CD14-positive monocyte (primary cell): ENCODE data around the gene EDEM1. TPM values are rescaled to one million over a fixed set of nuclear protein-coding genes. Genes with fewer than 3 reads are reported as not detected.
"Not testable (repeated sequence)": the region's sequence is repeated elsewhere in the genome, so short reads cannot be mapped to it uniquely, and the experiment has no call there.

Experiments
- DNase-seq, 3 donors: peaks; one replicate each; pipeline ENCODE4 v3.0.0-alpha.2; 2011 to 2022
- H2AFZ ChIP-seq: 2 replicates; pipeline ENCODE4 v1.6.0; 2012; ENCODE audit warnings: mild to moderate bottlenecking, low read depth, low read length, inconsistent platforms; ENCODE audit not compliant: insufficient read depth, poor library complexity, severe bottlenecking
- H3K27ac ChIP-seq, 2 donors: 1 replicate in 1 of 2; 2 replicates in 1 of 2; pipeline ENCODE4 v1.5.1; 2012 to 2013; ENCODE audit warnings: low read length in 2 of 2, control low read depth in 1 of 2, inconsistent platforms in 1 of 2, low read depth in 1 of 2, mild to moderate bottlenecking in 1 of 2
- H3K27me3 ChIP-seq, 2 donors: one replicate each; pipeline versions ENCODE4 v1.6.0 to v1.6.1; 2011 to 2013; ENCODE audit warnings: low read length in 2 of 2; ENCODE audit not compliant: control insufficient read depth in 2 of 2, insufficient read depth in 2 of 2
- H3K36me3 ChIP-seq, 2 donors: replicated peaks in 1 of 2; 1 replicate in 1 of 2; 2 replicates in 1 of 2; pipeline versions ENCODE4 v1.5.1 to v1.6.1; 2012 to 2013; ENCODE audit warnings: low read length in 2 of 2, control low read depth in 1 of 2, inconsistent platforms in 1 of 2, mild to moderate bottlenecking in 1 of 2; ENCODE audit not compliant: insufficient read depth in 2 of 2, control insufficient read depth in 1 of 2
- H3K4me1 ChIP-seq, 2 donors: 1 replicate in 1 of 2; 2 replicates in 1 of 2; pipeline versions ENCODE4 v1.5.1 to v1.6.1; 2012 to 2013; ENCODE audit warnings: low read length in 2 of 2, control low read depth in 1 of 2, inconsistent platforms in 1 of 2, mild to moderate bottlenecking in 1 of 2, moderate library complexity in 1 of 2; ENCODE audit not compliant: insufficient read depth in 2 of 2, control insufficient read depth in 1 of 2
- H3K4me2 ChIP-seq: replicated peaks from 2 replicates; pipeline ENCODE3; 2012; ENCODE audit warnings: low read length, moderate library complexity, mild to moderate bottlenecking; ENCODE audit not compliant: poor library complexity, severe bottlenecking; ENCODE audit errors: extremely low read depth
- H3K4me3 ChIP-seq, 3 experiments: fragments of 200-600 bp in 1 of 3; sonication (generic) in 1 of 3; replicated peaks in 1 of 3; 1 replicate in 2 of 3; 2 replicates in 1 of 3; pipeline ENCODE4 v1.5.1; 2011 to 2013; ENCODE audit warnings: low read length in 3 of 3, mild to moderate bottlenecking in 3 of 3, control low read depth in 2 of 3, low read depth in 2 of 3, inconsistent platforms in 1 of 3, moderate library complexity in 1 of 3
- H3K79me2 ChIP-seq: 2 replicates; pipeline ENCODE4 v1.6.0; 2012; ENCODE audit warnings: mild to moderate bottlenecking, control low read depth, inconsistent platforms, low read length, moderate library complexity; ENCODE audit not compliant: insufficient read depth
- H3K9ac ChIP-seq: 2 replicates; pipeline ENCODE4 v1.6.0; 2017; ENCODE audit warnings: low read length, mild to moderate bottlenecking; ENCODE audit not compliant: insufficient read depth, poor library complexity, severe bottlenecking
- H3K9me3 ChIP-seq, 2 donors: replicated peaks in 1 of 2; 1 replicate in 1 of 2; 2 replicates in 1 of 2; pipeline versions ENCODE4 v1.5.1 to v1.6.1; 2012 to 2013; ENCODE audit warnings: low read length in 2 of 2, control low read depth in 1 of 2; ENCODE audit not compliant: control insufficient read depth in 1 of 2, insufficient read depth in 1 of 2
- H4K20me1 ChIP-seq: 2 replicates; pipeline ENCODE4 v1.6.0; 2012; ENCODE audit warnings: mild to moderate bottlenecking, low read length, control low read depth, moderate library complexity; ENCODE audit not compliant: insufficient read depth
- H3K27ac Mint-ChIP-seq, 7 donors: one replicate each; pipeline ENCODE4 v1.8.0; 2020; ENCODE audit warnings: mild to moderate bottlenecking in 7 of 7, mixed read lengths in 7 of 7, moderate library complexity in 6 of 7, inconsistent platforms in 2 of 7
- H3K27me3 Mint-ChIP-seq, 3 donors: one replicate each; pipeline ENCODE4 v1.8.0; 2021 to 2022; ENCODE audit warnings: low read depth in 3 of 3, mild to moderate bottlenecking in 3 of 3, mixed read lengths in 3 of 3, moderate library complexity in 3 of 3, inconsistent platforms in 1 of 3
- H3K36me3 Mint-ChIP-seq, 2 donors: one replicate each; pipeline ENCODE4 v1.8.0; 2020; ENCODE audit warnings: mixed read lengths in 2 of 2, inconsistent platforms in 1 of 2, mild to moderate bottlenecking in 1 of 2
- H3K4me1 Mint-ChIP-seq: one replicate; pipeline ENCODE4 v1.8.0; 2020; ENCODE audit warnings: mild to moderate bottlenecking, mixed read lengths
- H3K4me3 Mint-ChIP-seq, 2 donors: one replicate each; pipeline ENCODE4 v1.8.0; 2020; ENCODE audit warnings: mild to moderate bottlenecking in 2 of 2, mixed read lengths in 2 of 2, moderate library complexity in 1 of 2
- H3K9me3 Mint-ChIP-seq, 7 donors: one replicate each; pipeline ENCODE4 v1.8.0; 2020 to 2022; ENCODE audit warnings: mixed read lengths in 7 of 7, mild to moderate bottlenecking in 6 of 7, moderate library complexity in 6 of 7, inconsistent platforms in 2 of 7
- CTCF ChIP-seq: fragments of 200-600 bp; IDR thresholded peaks from one replicate; pipeline ENCODE4 v1.8.0; 2022; ENCODE audit warnings: antibody characterized with exemption, mild to moderate bottlenecking
- WGBS: methylation state at CpG from one replicate; pipeline ENCODE4 v1.1.5; 2013; ENCODE audit warnings: missing lambda C conversion rate; ENCODE audit not compliant: insufficient coverage; 5-methylcytosine and 5-hydroxymethylcytosine counted together
- intact Hi-C, 2 donors: fragments of 100-400 bp; cut with micrococcal nuclease; formaldehyde crosslinking; loops; one replicate each; pipeline versions ENCODE4 v1.15.0 to v1.15.1; 2023
- polyA plus RNA-seq, 3 donors: library from polyadenylated mRNA; depleted of rRNA in 1 of 3; unstranded in 2 of 3; stranded (reverse) in 1 of 3; fragments of 300-500 nt in 2 of 3; fragments of >200 nt in 1 of 3; fragmentation: Illumina TruSeq in 2 of 3; gene quantifications; 1 replicate in 2 of 3; 2 replicates in 1 of 3; pipeline ENCODE4 v1.2.3, GENCODE V29; 2012 to 2021

EDEM1 gene
- polyA plus RNA-seq, 3 donors = 17.5 to 31.7 (median 23.7) TPM

DNA sequence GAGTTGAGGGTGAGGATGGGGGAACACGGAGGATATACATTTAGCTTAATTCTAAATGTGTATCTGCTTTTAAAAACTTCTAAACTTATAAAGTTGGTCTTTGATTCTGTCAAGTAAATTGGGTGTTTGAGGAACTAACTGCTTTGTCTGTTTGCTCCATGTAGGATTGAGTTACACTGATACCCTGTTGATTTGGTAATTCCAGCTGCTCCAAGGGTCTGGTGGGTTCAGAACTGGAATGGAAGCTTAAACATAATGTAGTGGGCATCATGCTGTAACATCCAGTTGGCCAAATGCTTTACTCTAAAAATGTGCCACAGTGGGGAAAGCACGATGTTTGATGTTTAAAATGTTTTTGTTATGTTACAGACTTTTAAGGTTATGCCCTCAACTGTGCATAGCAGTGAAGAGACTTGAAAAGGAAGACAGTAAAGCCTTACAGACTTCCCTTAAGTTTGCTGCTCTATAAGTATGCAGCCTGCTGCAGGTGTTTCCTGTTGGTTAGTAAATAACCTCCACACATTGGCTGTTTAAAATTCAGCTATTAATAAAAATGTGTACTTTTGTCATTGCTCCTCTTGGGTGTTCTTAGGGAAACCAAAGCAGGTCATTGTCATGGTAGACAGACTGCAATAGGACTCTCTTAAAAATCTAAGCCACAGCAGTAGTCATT, 5.9 kb upstream of the EDEM1 start:
- H4K20me1 ChIP-seq = peaks cover 37% of the 10 kb centered on the region
- Mint-ChIP-seq H3K9me3 (no peaks in the 10 kb centered on the region), H3K36me3 (peaks cover 37 to 66% of the 10 kb centered on the region in 2 donors), H3K27me3 (no peaks in the 10 kb centered on the region), H3K4me1 (peaks cover 49% of the 10 kb centered on the region), H3K27ac (peak overlapping the region in 5 of 7 donors; percentile 16 to 77 (median 57)), H3K4me3 (no peak overlapping the region)
- no peak for DNase-seq
- peaks cover 46 to 59% of the 10 kb centered on the region in 2 donors for H3K36me3 ChIP-seq
- H3K4me1 ChIP-seq = peaks cover 37 to 44% of the 10 kb centered on the region in 2 donors
- no peaks in the 10 kb centered on the region for H3K9me3 ChIP-seq
- no peak overlapping the region for H3K4me3 ChIP-seq
- WGBS = 0% methylated on average over 1 of the region's 2 CpGs
- H3K79me2 ChIP-seq = peaks cover 71% of the 10 kb centered on the region
- no peak overlapping the region for H3K4me2 ChIP-seq
- intact Hi-C loops = no loop called here
- peak overlapping the region in 1 of 2 donors; percentile 98 for H3K27ac ChIP-seq
- H2AFZ ChIP-seq = no peak overlapping the region
- no peak overlapping the region for H3K9ac ChIP-seq
- no peaks in the 10 kb centered on the region for H3K27me3 ChIP-seq
- no peak for TF ChIP-seq CTCF

- H3K4me3 Mint-ChIP-seq, H2AFZ ChIP-seq, H3K27me3 Mint-ChIP-seq, H3K9me3 ChIP-seq, H3K9me3 Mint-ChIP-seq, intact Hi-C loops, H3K4me3 ChIP-seq, H3K27me3 ChIP-seq, H3K4me2 ChIP-seq, H3K9ac ChIP-seq: not testable (repeated sequence)
- Mint-ChIP-seq H3K4me1 (peaks cover 55% of the 10 kb centered on the region), H3K27ac (peak overlapping the region; percentile 35 to 100 (median 78)), H3K36me3 (peaks cover 22 to 49% of the 10 kb centered on the region in 2 donors)
- peaks cover 29 to 38% of the 10 kb centered on the region in 2 donors for H3K36me3 ChIP-seq
- DNase-seq = peak in 1 of 3 donors; percentile 36
- peaks cover 64% of the 10 kb centered on the region for H3K79me2 ChIP-seq
- WGBS = 40% methylated on average over 1 of the region's 12 CpGs
- peaks cover 22% of the 10 kb centered on the region for H4K20me1 ChIP-seq
- peaks cover 43 to 51% of the 10 kb centered on the region in 2 donors for H3K4me1 ChIP-seq
- peak overlapping the region; percentile 36 to 98 for H3K27ac ChIP-seq
These were observed 3.8 kb upstream of the EDEM1 start for GRCh38 chr3:5183714-5184113.
